ENCODE data around the gene MCM3. TPM values are rescaled to one million over a fixed set of nuclear protein-coding genes. Genes with fewer than 3 reads are reported as not detected.

The MCM3 gene
- total and polyA plus RNA-seq, 4 donors: 7.4 to 60.8 (median 12.3) TPM

DNA sequence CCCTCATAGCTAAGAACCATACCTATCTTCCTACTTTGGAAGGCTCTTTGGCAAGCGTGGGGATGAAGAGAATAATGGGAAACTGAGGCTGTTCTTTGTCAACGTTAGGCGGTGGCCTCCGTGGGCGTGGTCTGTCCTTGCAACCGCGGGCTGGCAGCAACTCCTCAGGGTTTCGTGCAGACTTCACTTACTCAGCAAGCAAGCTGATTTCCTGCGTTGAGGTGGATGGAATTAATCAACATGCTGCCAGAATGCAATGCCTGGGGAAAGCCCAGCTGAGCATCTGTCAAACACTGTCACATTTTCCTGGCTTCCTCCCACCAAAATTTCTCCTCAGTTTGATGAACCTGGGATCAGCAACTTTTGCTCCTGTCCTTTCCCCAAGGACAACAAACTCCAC lies 31.0 kb downstream of the MCM3 start:
- Histone ChIP-seq H3K9me3 (ENCODE audit: control insufficient read depth in 4 of 4, low read length in 3 of 4) (no peaks in the 10 kb centered on the region), H3K9ac (ENCODE audit: low read depth in 1 of 2, low read length in 2 of 2) (no peak overlapping the region), H3K4me1 (ENCODE audit: control insufficient read depth in 4 of 4, insufficient read depth in 4 of 4, low read length in 3 of 4) (no peaks in the 10 kb centered on the region), H3K4me3 (ENCODE audit: low read depth in 1 of 3, low read length in 3 of 3) (no peak overlapping the region), H3K36me3 (ENCODE audit: control insufficient read depth in 4 of 4, insufficient read depth in 3 of 4, low read depth in 1 of 4, low read length in 3 of 4) (no peaks in the 10 kb centered on the region), H3K27me3 (ENCODE audit: control insufficient read depth in 4 of 4, insufficient read depth in 4 of 4, low read length in 3 of 4) (no peaks in the 10 kb centered on the region), H3K27ac (ENCODE audit: low read depth in 1 of 2, low read length in 2 of 2) (no peak overlapping the region)
- TF ChIP-seq YY1 (IDR thresholded peaks at IDR 0.05) (no peak), RAD21 (IDR thresholded peaks at IDR 0.05) (no peak), FOXA1 (IDR thresholded peaks at IDR 0.05) (no peak), NR2F2 (IDR thresholded peaks at IDR 0.05) (no peak), GABPA (IDR thresholded peaks at IDR 0.05 in 1 of 2, conservative IDR thresholded peaks at IDR 0.05 in 1 of 2) (no peak), JUND (IDR thresholded peaks at IDR 0.05) (no peak), HNF4A (conservative IDR thresholded peaks at IDR 0.05) (no peak), SP1 (IDR thresholded peaks at IDR 0.05) (no peak), EGR1 (IDR thresholded peaks at IDR 0.05; ENCODE audit: low read depth in 2 of 2) (no peak)
- TF ChIP-seq, protein P1, sequence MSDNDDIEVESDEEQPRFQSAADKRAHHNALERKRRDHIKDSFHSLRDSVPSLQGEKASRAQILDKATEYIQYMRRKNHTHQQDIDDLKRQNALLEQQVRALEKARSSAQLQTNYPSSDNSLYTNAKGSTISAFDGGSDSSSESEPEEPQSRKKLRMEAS (IDR thresholded peaks at IDR 0.05): no peak
- DNase-seq (ENCODE audit: low spot score): no peak
- WGBS: 47% methylated on average over 9 of the region's 9 CpGs

DNA sequence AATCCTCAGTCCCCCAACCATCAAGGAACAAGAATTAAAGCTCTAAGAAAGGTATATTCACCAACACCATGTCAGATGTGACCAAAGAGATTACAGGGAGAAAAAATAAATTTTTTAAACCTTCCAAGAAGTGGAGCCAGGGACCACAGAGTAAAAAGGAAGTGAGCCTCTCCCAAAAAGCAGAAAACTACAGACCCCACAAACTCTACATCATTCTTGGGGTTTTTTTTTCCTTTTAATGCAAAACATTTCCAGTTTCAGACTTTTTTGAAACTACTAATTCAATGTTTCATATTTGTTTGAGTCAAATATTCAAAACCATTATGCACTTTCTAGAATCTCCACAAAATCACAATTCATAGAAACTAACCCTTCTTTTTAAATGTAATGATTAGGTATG lies 33.4 kb downstream of the MCM3 start:
- Histone ChIP-seq H3K36me3 (ENCODE audit: control insufficient read depth in 4 of 4, insufficient read depth in 3 of 4, low read depth in 1 of 4, low read length in 3 of 4) (no peaks in the 10 kb centered on the region), H3K9ac (ENCODE audit: low read depth in 1 of 2, low read length in 2 of 2) (no peak overlapping the region), H3K9me3 (ENCODE audit: control insufficient read depth in 4 of 4, low read length in 3 of 4) (no peaks in the 10 kb centered on the region), H3K4me1 (ENCODE audit: control insufficient read depth in 4 of 4, insufficient read depth in 4 of 4, low read length in 3 of 4) (no peaks in the 10 kb centered on the region), H3K27ac (ENCODE audit: low read depth in 1 of 2, low read length in 2 of 2) (no peak overlapping the region), H3K27me3 (ENCODE audit: control insufficient read depth in 4 of 4, insufficient read depth in 4 of 4, low read length in 3 of 4) (no peaks in the 10 kb centered on the region), H3K4me3 (ENCODE audit: low read depth in 1 of 3, low read length in 3 of 3) (no peak overlapping the region)
- TF ChIP-seq GABPA (IDR thresholded peaks at IDR 0.05 in 1 of 2, conservative IDR thresholded peaks at IDR 0.05 in 1 of 2): no peak
- no peak for TF ChIP-seq RAD21 (IDR thresholded peaks at IDR 0.05)
- TF ChIP-seq FOXA1 (IDR thresholded peaks at IDR 0.05): no peak
- TF ChIP-seq EGR1 (IDR thresholded peaks at IDR 0.05; ENCODE audit: low read depth in 2 of 2): no peak
- no peak for TF ChIP-seq TAF1 (conservative IDR thresholded peaks at IDR 0.05)
- TF ChIP-seq, protein P2, sequence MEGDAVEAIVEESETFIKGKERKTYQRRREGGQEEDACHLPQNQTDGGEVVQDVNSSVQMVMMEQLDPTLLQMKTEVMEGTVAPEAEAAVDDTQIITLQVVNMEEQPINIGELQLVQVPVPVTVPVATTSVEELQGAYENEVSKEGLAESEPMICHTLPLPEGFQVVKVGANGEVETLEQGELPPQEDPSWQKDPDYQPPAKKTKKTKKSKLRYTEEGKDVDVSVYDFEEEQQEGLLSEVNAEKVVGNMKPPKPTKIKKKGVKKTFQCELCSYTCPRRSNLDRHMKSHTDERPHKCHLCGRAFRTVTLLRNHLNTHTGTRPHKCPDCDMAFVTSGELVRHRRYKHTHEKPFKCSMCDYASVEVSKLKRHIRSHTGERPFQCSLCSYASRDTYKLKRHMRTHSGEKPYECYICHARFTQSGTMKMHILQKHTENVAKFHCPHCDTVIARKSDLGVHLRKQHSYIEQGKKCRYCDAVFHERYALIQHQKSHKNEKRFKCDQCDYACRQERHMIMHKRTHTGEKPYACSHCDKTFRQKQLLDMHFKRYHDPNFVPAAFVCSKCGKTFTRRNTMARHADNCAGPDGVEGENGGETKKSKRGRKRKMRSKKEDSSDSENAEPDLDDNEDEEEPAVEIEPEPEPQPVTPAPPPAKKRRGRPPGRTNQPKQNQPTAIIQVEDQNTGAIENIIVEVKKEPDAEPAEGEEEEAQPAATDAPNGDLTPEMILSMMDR (IDR thresholded peaks at IDR 0.05; ENCODE audit: low read depth, low read length, missing input control): no peak
- TF ChIP-seq NR2F2 (IDR thresholded peaks at IDR 0.05): no peak
- no peak for TF ChIP-seq HNF4G (IDR thresholded peaks at IDR 0.05)
- TF ChIP-seq, protein P3, sequence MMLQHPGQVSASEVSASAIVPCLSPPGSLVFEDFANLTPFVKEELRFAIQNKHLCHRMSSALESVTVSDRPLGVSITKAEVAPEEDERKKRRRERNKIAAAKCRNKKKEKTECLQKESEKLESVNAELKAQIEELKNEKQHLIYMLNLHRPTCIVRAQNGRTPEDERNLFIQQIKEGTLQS (IDR thresholded peaks at IDR 0.05): no peak
- no peak for TF ChIP-seq FOXA2 (IDR thresholded peaks at IDR 0.05)
- no peak for TF ChIP-seq JUND (IDR thresholded peaks at IDR 0.05)
- no peak for TF ChIP-seq HNF4A (conservative IDR thresholded peaks at IDR 0.05)
- DNase-seq (ENCODE audit: low spot score): no peak

DNA sequence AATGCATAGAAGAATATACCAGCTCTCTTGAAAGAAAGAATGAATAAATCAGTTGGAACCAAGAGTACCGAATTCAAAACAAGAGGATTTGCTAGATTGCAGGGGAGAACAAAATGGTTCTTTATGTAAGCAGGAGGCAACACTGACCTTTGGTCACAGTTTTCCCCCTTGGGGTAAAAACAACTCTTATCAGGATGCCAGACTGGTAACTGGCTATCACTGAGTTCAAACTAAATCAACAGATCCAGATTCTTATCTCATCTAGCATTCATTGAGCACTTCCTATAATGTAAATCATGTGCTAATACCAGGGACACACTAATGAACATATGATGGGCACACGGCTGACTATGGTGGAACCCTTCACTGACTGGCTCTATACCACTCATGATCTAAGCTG lies 35.5 kb downstream of the MCM3 start:
- WGBS: 77% methylated on average over 2 of the region's 2 CpGs

More for the DNA sequence above, 35.5 kb downstream of the MCM3 start:
- H3K36me3 ChIP-seq (ENCODE audit: control insufficient read depth in 4 of 4, insufficient read depth in 3 of 4, low read depth in 1 of 4, low read length in 3 of 4): no peaks in the 10 kb centered on the region
- no peak for TF ChIP-seq HNF4A (conservative IDR thresholded peaks at IDR 0.05)
- no peak for TF ChIP-seq JUND (IDR thresholded peaks at IDR 0.05)
- no peak for TF ChIP-seq HNF4G (IDR thresholded peaks at IDR 0.05)
- no peak for TF ChIP-seq TAF1 (conservative IDR thresholded peaks at IDR 0.05)
- TF ChIP-seq FOXA2 (IDR thresholded peaks at IDR 0.05): no peak
- TF ChIP-seq EGR1 (IDR thresholded peaks at IDR 0.05; ENCODE audit: low read depth in 2 of 2): no peak
- TF ChIP-seq, protein P2 (IDR thresholded peaks at IDR 0.05; ENCODE audit: low read depth, low read length, missing input control): no peak
- TF ChIP-seq RAD21 (IDR thresholded peaks at IDR 0.05): no peak
- no peak overlapping the region for H3K27ac ChIP-seq (ENCODE audit: low read depth in 1 of 2, low read length in 2 of 2)
- no peaks in the 10 kb centered on the region for H3K4me1 ChIP-seq (ENCODE audit: control insufficient read depth in 4 of 4, insufficient read depth in 4 of 4, low read length in 3 of 4)
- H3K4me3 ChIP-seq (ENCODE audit: low read depth in 1 of 3, low read length in 3 of 3): no peak overlapping the region
- DNase-seq (ENCODE audit: low spot score): no peak
- no peak overlapping the region for H3K9ac ChIP-seq (ENCODE audit: low read depth in 1 of 2, low read length in 2 of 2)
- no peaks in the 10 kb centered on the region for H3K27me3 ChIP-seq (ENCODE audit: control insufficient read depth in 4 of 4, insufficient read depth in 4 of 4, low read length in 3 of 4)
- H3K9me3 ChIP-seq (ENCODE audit: control insufficient read depth in 4 of 4, low read length in 3 of 4): no peaks in the 10 kb centered on the region

Data from liver (tissue), 9 donors.